DOHH2 (cell line): ENCODE results near the gene CX3CL1.

ENCODE experiments used
- CTCF ChIP-seq: fragments of 200-600 bp; sonication (generic); IDR thresholded peaks from one replicate; pipeline ENCODE4 v1.5.1; 2014; ENCODE audit warnings: antibody characterized with exemption, mild to moderate bottlenecking, low read depth, low read length; ENCODE audit not compliant: poor library complexity, severe bottlenecking
- EZH2phosphoT487 ChIP-seq: fragments of 200-600 bp; sonication (generic); IDR thresholded peaks from 2 replicates; pipeline ENCODE4 v1.6.1; 2017; ENCODE audit warnings: borderline replicate concordance, mild to moderate bottlenecking, antibody characterized with exemption, low read length, moderate library complexity, mixed read lengths

GRCh38 chr16:57424583-57424982, 52.3 kb downstream of the CX3CL1 start:
- TF ChIP-seq CTCF (no peak), EZH2phosphoT487 (no peak)
